HG03095 (cell line): ENCODE data around the gene ITPKA.

Source experiments
- ATAC-seq: cut with Tn5 transposase; IDR thresholded peaks from one replicate; pipeline ENCODE4 v1.9.1; 2021; ENCODE audit warnings: moderate library complexity; ENCODE audit not compliant: unreplicated experiment

ITPKA gene

DNA sequence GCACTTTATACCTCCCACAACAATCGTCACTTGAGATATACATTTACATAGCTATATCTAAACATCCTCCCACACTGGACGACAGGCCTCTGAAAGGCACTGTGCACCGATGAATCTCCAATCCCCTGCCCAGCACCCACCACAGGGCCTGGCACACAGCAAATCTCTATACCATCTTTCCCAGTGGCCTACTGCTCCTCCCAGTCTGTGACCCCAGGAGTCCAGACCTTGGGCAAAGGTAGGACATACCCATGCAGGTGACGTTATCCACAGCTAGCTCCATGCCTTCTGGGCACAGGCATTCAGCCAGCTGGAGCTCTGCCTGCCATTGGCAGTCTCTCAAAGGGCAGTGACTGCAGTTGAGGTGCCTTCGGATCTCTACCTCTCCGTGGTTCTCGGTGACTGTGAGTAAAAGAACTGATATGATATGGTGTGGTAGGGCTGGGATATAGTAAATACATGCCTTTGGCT, 14.2 kb downstream of the ITPKA start:
- ATAC-seq = no peak

DNA sequence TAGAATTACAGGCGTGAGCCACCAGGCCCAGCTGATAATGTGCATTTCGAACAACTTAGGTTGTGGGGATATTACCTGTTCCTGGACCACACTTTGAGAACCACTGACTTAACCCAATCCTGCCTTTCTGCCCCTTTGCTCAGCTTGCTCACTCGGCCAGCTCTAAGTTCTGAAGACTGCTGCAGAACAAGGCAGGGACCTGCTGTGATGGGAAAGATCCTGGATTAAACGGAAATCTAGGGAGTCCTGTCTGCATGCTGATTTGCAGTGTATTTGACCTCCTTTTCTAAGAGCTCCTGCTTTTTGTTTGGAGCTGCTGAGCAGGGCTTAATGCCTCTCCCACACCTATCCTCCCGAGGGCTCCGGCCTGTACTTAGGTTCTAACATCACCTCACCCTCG, 17.1 kb downstream of the ITPKA start:
- no peak for ATAC-seq

DNA sequence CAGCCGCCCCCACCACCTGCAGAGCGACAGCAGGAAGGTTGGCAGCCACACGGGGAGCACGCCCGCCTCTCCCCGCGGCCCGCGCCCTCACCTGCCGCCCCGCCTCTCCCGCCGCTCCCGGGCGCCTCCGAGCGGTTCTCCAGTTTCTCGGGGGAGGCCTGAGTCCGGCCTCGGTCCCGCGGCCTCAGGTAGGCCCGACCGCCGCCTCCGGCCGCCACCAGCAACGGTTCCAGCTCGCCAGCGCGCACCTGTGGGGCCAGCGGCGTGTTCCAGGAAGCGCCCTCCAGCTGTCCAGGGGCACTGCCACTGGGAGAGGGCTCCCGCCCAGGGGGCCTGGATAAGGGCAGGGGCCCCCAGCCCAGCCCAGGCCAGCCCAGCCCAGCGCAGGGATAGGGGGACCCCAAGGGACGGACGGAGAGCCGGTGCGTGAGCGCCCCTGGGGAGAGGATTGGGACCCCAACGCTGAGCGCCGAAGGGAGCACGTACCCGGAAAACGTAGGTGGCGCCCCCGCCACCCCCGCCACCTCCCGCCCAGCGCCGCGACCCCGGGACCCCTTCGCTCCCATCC, 17.7 kb downstream of the ITPKA start:
- no peak for ATAC-seq

DNA sequence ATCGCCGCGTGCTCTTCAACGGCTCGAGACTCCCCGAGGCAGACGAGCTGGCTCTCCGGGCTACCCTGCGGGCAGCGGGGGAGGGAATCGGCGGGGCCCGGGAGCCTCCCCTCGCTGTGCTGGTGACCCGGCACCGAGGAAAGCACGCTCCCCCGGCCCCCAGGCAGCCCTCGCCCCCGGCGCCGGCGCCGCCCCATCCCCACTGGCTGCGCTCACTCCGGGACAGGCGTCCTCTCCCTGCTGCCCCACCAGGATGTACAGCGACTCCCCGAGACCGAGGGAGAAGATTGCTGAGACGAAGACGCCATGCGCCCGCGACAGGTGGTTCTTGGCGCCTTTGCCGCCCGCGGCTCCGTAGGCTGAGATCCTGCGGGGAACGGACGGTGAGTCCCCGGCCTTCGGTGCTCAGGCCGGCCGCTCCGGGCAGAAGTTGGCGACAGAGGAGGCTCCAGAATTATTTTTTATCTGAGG, 18.3 kb downstream of the ITPKA start:
- no peak for ATAC-seq

- no peak for ATAC-seq
These were observed 18.9 kb downstream of the ITPKA start for GRCh38 chr15:41512512-41512939.

GRCh38 chr15:41512940-41513505, 19.3 kb downstream of the ITPKA start:
- no peak for ATAC-seq

DNA sequence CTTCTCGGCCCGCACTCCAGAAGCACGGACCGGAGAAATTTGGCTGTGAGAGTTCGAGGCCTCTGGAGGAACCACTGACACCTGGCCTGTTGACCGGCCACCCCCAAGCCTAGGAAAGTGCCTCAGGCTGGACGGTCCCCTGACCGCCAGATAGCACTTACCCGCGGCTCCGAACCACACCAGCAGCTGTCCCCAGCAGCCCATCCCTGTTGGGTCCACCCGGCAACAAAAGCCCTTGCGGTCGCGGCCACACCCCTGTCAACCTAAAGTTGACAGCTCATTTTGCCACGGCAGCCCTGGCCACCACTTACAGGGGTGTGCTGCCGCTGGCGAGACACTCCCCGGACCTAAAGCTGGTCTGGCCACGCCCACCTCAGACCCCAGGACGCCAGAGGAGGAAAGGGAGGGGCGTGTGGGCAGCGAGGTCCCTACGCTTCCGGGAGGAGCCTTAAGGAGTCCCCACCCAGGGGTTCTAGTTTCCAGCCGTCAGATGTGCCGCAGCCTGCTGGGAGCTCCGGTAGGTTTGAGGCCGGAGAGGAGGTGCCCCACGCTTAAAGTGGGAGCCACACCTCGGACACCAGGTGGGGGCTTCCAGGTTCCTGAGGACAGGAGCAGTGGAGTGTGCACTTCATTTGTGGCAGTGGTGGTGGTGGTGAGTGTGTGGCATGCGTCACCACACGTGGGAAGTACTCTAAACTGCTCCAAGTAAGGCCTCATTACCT, 20.0 kb downstream of the ITPKA start, which contains the start of gene LTK:
LTK (minus strand) TSS at position 322 of the 722 bp plus-strand sequence; CDS start at position 204, 118 bp downstream.
- ATAC-seq = no peak

- no peak for ATAC-seq
These were observed 24.3 kb downstream of the ITPKA start for GRCh38 chr15:41517895-41518449.

DNA sequence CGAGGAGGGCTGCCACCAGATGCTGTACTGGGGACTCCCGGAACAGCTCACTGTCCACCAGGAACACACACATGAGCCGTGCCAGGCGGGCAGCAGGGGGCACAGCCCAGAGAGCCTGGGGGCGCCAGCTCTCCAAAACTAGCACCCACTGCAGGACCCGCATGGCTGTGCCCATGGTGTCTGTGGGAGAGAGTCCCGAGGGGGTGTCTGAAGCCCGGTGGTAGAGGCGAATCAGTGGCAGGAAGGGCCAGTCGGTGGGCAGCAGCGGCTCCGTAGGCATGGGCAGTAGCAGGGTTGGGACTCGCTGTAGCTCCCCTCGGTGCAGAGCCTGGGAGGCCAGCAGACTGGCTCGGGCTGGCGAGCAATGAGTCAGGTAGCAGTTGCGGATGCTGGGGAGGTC, 27.0 kb downstream of the ITPKA start:
- no peak for ATAC-seq

DNA sequence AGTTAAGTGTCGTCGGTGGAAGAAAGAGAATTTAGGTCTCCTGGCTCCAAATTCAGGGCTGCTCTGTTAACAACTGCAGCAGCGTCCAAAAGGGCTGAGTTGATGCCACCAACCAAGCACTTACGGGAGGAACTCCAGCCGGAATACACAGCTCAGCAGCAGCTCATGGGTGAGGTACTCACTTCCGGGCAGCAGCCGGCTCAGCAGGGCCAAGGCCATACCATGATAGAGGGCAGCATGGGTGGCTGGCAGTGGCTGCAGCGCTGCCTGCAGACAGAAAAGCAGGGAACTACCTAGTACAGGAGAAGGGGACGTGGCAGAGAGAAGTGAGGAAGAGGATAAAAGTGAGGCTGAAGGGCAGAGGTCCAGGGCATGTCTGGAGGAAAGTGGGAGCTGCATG, 27.9 kb downstream of the ITPKA start:
- no peak for ATAC-seq

GRCh38 chr15:41523097-41523496, 29.4 kb downstream of the ITPKA start:
- no peak for ATAC-seq

DNA sequence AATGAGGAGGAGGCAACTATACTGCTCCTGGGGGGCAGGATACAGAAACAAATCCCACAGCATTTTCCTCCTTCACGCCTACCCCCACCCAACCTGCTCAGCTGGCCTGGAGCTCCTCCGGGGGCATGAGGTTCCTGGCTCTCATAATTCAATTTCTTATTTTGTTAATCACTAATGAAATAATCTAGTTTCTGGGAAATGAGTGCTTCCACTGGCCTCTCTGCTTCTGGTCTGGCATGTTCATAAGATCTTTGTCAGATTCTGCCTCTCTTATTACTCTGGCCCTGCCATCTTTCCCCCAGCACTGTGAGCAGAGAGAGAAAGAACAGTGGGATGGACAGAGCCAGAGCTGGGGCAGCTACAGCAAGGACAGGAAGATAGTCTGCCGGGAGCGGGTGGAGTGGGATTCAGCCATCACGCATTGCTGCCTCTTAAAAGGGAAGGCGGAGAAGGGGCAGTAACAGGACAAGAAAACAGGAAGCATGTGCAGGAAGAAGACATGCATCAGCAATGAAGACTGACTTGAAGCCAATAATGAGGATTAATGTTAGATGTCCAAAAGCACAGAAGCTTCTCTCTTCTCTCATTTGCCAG, 36.8 kb downstream of the ITPKA start:
- ATAC-seq = no peak

DNA sequence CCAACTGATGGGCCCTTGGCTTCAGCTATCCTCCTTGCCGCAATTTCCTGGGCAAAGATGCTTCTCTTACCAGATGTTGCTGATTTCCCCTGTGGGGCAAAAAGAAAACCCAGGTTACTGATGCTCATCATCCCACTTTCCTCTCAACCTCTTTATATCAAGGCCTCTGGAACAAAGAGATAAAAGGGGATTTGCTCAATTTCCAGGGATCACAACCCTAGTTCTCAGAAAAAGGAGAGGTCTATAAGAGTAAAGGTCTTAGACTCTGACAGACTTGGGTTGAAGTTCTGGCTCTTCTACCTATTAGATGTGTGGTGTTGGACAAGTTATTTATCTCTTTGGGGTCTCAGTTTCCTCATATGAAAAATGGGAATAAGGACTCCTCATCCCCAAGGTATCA, 41.9 kb downstream of the ITPKA start:
- no peak for ATAC-seq

DNA sequence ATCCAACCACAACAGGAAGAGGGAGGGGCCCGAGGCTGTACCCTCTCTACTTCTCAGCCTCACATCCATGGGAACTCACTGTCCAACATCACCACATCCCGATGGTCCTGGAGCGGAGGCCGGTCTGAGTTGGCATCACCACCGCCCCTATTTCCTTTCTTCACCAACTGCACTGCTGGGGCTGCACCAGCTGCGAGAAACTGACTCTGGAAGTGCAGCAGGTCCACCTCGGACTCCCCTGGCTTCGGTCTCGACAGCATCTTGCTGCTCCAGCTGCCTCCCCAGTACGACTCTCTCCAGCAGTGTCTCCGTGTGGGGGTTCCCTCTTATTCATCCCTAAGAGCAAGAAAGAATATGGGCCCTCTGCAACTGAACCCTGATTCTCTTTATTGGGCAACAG, 43.2 kb downstream of the ITPKA start:
- no peak for ATAC-seq

- no peak for ATAC-seq
These were observed 49.8 kb downstream of the ITPKA start for GRCh38 chr15:41543521-41543870.

DNA sequence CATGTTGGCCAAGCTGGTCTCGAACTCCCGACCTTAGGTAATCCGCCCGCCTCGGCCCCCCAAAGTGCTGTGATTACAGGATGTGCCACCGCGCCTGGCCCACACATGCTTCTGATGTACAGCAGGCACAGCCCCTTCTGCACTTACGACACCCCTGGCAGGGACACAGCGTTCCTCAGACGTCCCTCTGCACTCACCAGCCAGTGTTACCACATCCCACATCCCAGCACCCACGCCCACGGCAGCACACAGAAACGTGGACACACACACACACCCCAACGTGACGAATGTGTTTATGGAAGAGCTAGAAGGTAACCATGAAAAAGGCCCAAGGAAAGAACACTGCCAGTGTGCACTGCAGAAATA, 51.0 kb downstream of the ITPKA start:
- ATAC-seq = no peak

- no peak for ATAC-seq
These were observed 51.5 kb downstream of the ITPKA start for GRCh38 chr15:41545218-41545617.

DNA sequence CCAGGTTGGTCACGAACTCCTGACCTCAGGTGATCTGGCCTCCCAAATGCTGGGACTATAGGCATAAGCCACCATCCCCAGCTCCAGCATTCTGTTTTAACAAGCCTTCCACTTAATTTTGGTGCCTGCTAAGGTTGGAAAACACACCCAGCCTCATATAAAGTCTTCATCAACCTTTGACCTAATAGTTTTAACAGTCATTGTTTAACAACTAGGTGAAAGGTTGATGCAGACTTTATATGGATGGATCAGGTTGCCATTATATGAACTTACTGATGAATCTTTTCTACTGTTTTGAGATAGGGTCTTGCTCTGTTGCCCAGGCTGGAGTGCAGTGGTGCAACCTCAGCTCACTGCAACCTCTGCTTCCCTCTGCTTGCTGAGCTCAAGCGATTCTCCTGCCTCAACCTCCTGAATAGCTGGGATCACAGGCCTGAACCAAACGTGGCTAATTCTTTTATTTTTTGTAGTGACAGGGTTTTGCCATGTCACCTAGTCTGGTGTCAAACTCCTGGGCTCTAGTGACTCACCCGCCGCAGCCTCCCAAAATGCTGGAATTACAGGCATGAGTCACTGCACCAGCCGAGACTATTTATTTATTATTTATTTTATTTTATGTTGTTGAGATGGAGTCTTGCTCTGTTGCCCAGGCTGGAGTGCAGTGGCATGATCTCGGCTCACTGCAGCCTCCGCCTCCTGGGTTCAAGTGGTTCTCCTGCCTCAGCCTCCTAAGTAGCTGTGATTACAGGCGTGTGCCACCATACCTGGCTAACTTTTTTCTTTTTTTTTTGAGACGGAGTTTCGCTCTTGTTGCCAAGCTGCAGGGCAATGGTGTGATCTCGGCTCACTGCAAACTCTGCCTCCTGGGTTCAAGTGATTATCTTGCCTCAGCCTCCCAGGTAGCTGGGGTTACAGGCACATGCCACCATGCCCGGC, 53.4 kb downstream of the ITPKA start:
- ATAC-seq = no peak

GRCh38 chr15:41550066-41550775, 56.5 kb downstream of the ITPKA start:
- ATAC-seq = no peak
